ENCODE results near the gene RPL5.

RPL5 gene

GRCh38 chr1:92853299-92853698, 21.5 kb downstream of the RPL5 start:
- peak in 2 of 51 donors; percentile 2 to 6 for DNase-seq

GRCh38 chr1:92854101-92854785, 22.4 kb downstream of the RPL5 start:
- DNase-seq, result no peak

- DNase-seq, result no peak
Measured at GRCh38 chr1:92855236-92855635, 23.4 kb downstream of the RPL5 start.

GRCh38 chr1:92857817-92858216, 26.0 kb downstream of the RPL5 start:
- no peak for DNase-seq

GRCh38 chr1:92858564-92859399, 26.9 kb downstream of the RPL5 start:
- DNase-seq, result peak in 22 of 51 donors; percentile 2 to 91 (median 28)

GRCh38 chr1:92859400-92860039, 27.7 kb downstream of the RPL5 start:
- DNase-seq, result no peak

GRCh38 chr1:92862605-92863004, 30.8 kb downstream of the RPL5 start:
- DNase-seq, result no peak

- no peak for DNase-seq
Measured at GRCh38 chr1:92864131-92864530, 32.3 kb downstream of the RPL5 start.

- no peak for DNase-seq
Measured at GRCh38 chr1:92870591-92870990, 38.8 kb downstream of the RPL5 start.

- DNase-seq, result peak in 17 of 51 donors; percentile 5 to 59 (median 19)
Measured at GRCh38 chr1:92872719-92873118, 40.9 kb downstream of the RPL5 start.

GRCh38 chr1:92874987-92875386, 43.1 kb downstream of the RPL5 start:
- DNase-seq, result no peak

GRCh38 chr1:92876351-92876750, 44.5 kb downstream of the RPL5 start:
- DNase-seq, result peak in 3 of 51 donors; percentile 13 to 64 (median 29)

- peak in 2 of 51 donors; percentile 26 to 79 for DNase-seq
Measured at GRCh38 chr1:92877081-92877711, 45.4 kb downstream of the RPL5 start.

- peak in 2 of 51 donors; percentile 13 to 77 for DNase-seq
Measured at GRCh38 chr1:92877792-92878191, 46.0 kb downstream of the RPL5 start.

GRCh38 chr1:92879316-92879968, 47.6 kb downstream of the RPL5 start:
- DNase-seq, result peak in 1 of 51 donors; percentile 37

GRCh38 chr1:92881391-92881790, 49.6 kb downstream of the RPL5 start:
- peak in 1 of 51 donors; percentile 7 for DNase-seq

- DNase-seq, result no peak
Measured at GRCh38 chr1:92882819-92883218, 51.0 kb downstream of the RPL5 start.

GRCh38 chr1:92883297-92883696, 51.5 kb downstream of the RPL5 start:
- DNase-seq, result no peak

- DNase-seq, result no peak
Measured at GRCh38 chr1:92884195-92884594, 52.4 kb downstream of the RPL5 start.

- no peak for DNase-seq
Measured at GRCh38 chr1:92886886-92887419, 55.1 kb downstream of the RPL5 start.

- DNase-seq, result no peak
Measured at GRCh38 chr1:92887465-92887864, 55.6 kb downstream of the RPL5 start.

Measured in hypothalamus (tissue), 51 donors.